ENCODE data around the gene TMUB1. TPM values are rescaled to one million over a fixed set of nuclear protein-coding genes. Genes with fewer than 3 reads are reported as not detected.
A peak's percentile ranks its signal among the peaks of the same experiment; 100 is the strongest.

TMUB1 gene
- polyA plus RNA-seq, 2 of the 4 experiments (the other 2 are of a cell fraction), result 14.0 to 37.7 TPM

- TF ChIP-seq ELK1 (IDR thresholded peaks at IDR 0.05; ENCODE audit: low read depth, low read length) (no peak), PHF8 (IDR thresholded peaks at IDR 0.05; ENCODE audit: borderline replicate concordance, low read depth) (peak; percentile 35; the same call in 1 of the 2 replicates), RAD21 (conservative IDR thresholded peaks at IDR 0.05 in 1 of 2, IDR thresholded peaks at IDR 0.05 in 1 of 2) (no peak; a peak in 1 of 5 replicates), FOSL2 (IDR thresholded peaks at IDR 0.05) (no peak), FOSL2 (CRISPR knock-in tag; IDR thresholded peaks at IDR 0.05) (no peak), MAZ (IDR thresholded peaks at IDR 0.05; ENCODE audit: borderline replicate concordance, low read depth, low read length) (peak; percentile 97), NR3C1 (IDR thresholded peaks at IDR 0.05) (no peak), BHLHE40 (IDR thresholded peaks at IDR 0.05; ENCODE audit: low read depth, low read length) (no peak), RARB (CRISPR knock-in tag; IDR thresholded peaks at IDR 0.05) (no peak), CBX2 (IDR thresholded peaks at IDR 0.05; ENCODE audit: borderline replicate concordance, low read depth) (no peak), EP300 (IDR thresholded peaks at IDR 0.05) (no peak), SMC3 (IDR thresholded peaks at IDR 0.05) (0 out of 3 replicates have a peak, but pooled peaks have one; percentile 14), CHD4 (IDR thresholded peaks at IDR 0.05; ENCODE audit: borderline replicate concordance) (no peak), ZFP36 (IDR thresholded peaks at IDR 0.05; ENCODE audit: borderline replicate concordance, partially characterized antibody) (no peak), HOXB5 (CRISPR knock-in tag; IDR thresholded peaks at IDR 0.05) (no peak), POLR2A (IDR thresholded peaks at IDR 0.05; ENCODE audit: low read length) (peak; percentile 28), BCL3 (IDR thresholded peaks at IDR 0.05) (0 out of 3 replicates have a peak, but pooled peaks have one; percentile 18), JUN (IDR thresholded peaks at IDR 0.05) (peak in 1 of 2 experiments; percentile 85; a peak in 3 of 5 replicates), HOXB13 (CRISPR knock-in tag; IDR thresholded peaks at IDR 0.05; ENCODE audit: low read depth) (no peak), HDAC2 (IDR thresholded peaks at IDR 0.05) (no peak), GATA3 (IDR thresholded peaks at IDR 0.05; ENCODE audit: borderline replicate concordance) (no peak), E2F6 (IDR thresholded peaks at IDR 0.05; ENCODE audit: borderline replicate concordance, low read depth) (no peak), ESRRA (IDR thresholded peaks at IDR 0.05; ENCODE audit: borderline replicate concordance, low read length) (no peak)
Observed at GRCh38 chr7:151059367-151060112, 23.8 kb downstream of the TMUB1 start, which contains the start of gene SLC4A2 (continued).

- Histone ChIP-seq H3K4me3 (peak overlapping the region; percentile 86), H3K27ac (peak overlapping the region; percentile 99), H3K4me2 (peak overlapping the region; percentile 92), H3K4me1 (peaks cover 31% of the 10 kb centered on the region), H3K9me3 (no peaks in the 10 kb centered on the region)
- FAIRE-seq (no peak), ATAC-seq (no peak), DNase-seq (ENCODE audit: low read depth in 1 of 2, low spot score in 1 of 2) (peak in 1 of 2 experiments; percentile 33)
- WGBS (ENCODE audit: missing lambda C conversion rate), result 10% methylated on average over 18 of the region's 18 CpGs
- ChIA-PET CTCF (interaction anchor here (0.6 to 4.0 kb wide), 9 partner anchors 8 to 692 kb away, joined by 3 to 14 read pairs (median 5); partner anchors contain the start of gene ABCB8), POLR2A (interaction anchor here (0.8 to 1.4 kb wide), 3 partner anchors 22 to 31 kb away, joined by 4 read pairs; partner anchors contain the start of genes ABCB8 and FASTK)
- TF ChIP-seq MAZ (IDR thresholded peaks at IDR 0.05; ENCODE audit: borderline replicate concordance, low read depth, low read length), result no peak
- no peak for TF ChIP-seq ZC3H11A (IDR thresholded peaks at IDR 0.05)
- TF ChIP-seq NFE2L2 (conservative IDR thresholded peaks at IDR 0.05; ENCODE audit: low read length), result no peak
- TF ChIP-seq EHMT2 (IDR thresholded peaks at IDR 0.05; ENCODE audit: low read depth), result no peak
- TF ChIP-seq MYC (IDR thresholded peaks at IDR 0.05; ENCODE audit: borderline replicate concordance, low read length), result no peak
- no peak for TF ChIP-seq PBX3 (IDR thresholded peaks at IDR 0.05)
- no peak for TF ChIP-seq ATOH8 (CRISPR knock-in tag; IDR thresholded peaks at IDR 0.05; ENCODE audit: low read depth)
- TF ChIP-seq CBX8 (IDR thresholded peaks at IDR 0.05), result no peak
- no peak for TF ChIP-seq JUNB (IDR thresholded peaks at IDR 0.05)
- TF ChIP-seq FOSB (CRISPR knock-in tag; IDR thresholded peaks at IDR 0.05), result no peak
- TF ChIP-seq PHF8 (IDR thresholded peaks at IDR 0.05; ENCODE audit: borderline replicate concordance, low read depth), result no peak
Observed at GRCh38 chr7:151058781-151059366, 24.4 kb downstream of the TMUB1 start.
